ENCODE results near the gene PROX1.

- no peak for TF ChIP-seq CTCF (IDR thresholded peaks at IDR 0.05)
- TF ChIP-seq POLR2A (IDR thresholded peaks at IDR 0.05): no peak
Observed at GRCh38 chr1:214009423-214010196, 21.8 kb downstream of the PROX1 start.
